Iris pigment epithelial cell (primary cell): ENCODE data around the gene PROCA1.
"Not testable (repeated sequence)": the region's sequence is repeated elsewhere in the genome, so short reads cannot be mapped to it uniquely, and the experiment has no call there.

Experiments
- DNase-seq: peaks from one replicate; pipeline ENCODE4 v3.0.0-alpha.2; 2011; ENCODE audit warnings: low read depth

The PROCA1 gene

DNA sequence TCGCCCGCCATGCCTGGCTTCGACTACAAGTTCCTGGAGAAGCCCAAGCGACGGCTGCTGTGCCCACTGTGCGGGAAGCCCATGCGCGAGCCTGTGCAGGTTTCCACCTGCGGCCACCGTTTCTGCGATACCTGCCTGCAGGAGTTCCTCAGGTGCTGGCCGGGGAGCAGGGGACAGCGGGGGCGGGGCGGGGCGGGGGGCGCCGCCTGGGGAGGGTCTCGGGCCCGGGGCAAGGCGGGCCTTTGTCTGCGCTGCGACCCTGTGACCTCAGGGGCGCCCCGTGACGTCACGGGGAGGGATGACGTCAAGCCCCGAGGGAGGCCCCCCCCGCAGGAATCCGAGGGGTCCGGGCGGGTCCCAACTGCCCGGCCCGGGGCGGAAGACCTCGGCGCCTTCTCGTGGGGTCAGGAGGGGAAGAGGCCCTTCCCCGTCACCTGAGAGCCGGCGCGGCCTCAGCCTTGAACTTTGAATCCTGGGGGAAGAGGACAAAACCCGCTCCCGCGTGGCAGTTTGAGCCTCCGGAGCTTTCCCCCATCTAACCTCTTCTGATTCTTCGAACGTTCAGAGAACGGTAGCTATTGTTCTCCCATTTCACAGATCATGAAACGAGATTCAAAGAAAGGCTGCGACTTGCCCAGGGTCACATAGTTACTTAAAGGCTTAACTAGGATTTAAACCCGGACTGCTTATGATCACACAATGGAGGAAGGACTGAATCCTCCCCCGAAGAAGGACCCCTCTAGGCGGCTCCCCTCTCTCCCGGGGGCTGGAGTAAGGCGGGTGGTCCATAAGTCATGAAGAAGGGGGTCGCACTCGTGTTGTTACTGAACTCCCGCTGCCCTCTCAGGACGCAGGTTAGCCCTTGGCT is 32.6 kb upstream of the PROCA1 start:
- DNase-seq: no peak

DNA sequence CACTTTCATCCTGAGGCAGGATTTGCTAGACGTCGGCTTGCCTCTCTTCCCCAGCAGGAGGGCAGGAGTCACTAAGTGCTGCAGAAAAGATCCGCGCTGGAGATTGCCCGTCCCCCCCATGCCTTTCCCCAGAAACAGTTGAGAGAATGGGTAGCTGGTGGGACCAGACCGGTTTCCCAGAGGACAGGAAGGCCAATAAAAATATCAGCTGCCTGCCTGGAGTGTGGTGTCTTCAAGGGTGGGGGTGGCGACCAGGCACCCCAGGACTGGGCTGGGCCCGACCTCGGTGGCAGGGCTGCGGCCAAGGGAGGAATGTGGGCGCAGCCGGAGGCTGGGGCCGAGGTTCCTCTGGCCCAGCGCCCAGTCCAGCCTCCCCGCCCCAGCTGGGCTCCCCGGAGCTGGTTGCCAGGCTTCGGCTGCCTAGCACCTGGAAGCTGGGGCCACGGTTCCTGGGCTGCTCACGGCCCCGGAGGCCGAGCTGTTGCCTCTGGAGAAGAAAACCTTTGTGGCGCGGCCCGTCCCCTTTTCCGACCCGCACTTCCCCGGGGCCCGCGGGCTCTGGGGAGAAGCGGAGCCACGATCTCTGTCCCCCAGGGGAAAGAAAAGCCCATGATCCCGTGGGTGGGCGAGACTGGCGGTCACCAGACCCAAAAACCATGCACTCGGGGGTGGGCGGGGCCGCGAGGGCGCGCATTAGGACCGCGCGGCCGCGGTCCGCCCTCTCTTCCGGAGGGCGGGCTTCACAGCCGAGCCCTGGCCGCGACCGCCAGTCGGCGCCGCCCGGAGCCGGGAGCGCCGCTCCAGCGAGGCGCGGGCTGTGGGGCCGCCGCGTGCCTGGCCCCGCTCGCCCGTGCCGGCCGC is 31.8 kb upstream of the PROCA1 start, which contains the start of gene TRAF4:
Gene TRAF4 (plus strand): TSS at position 769 of the 861 bp plus-strand sequence. CDS start 102 bp downstream, outside the sequence.
- DNase-seq: peak; percentile 92

DNA sequence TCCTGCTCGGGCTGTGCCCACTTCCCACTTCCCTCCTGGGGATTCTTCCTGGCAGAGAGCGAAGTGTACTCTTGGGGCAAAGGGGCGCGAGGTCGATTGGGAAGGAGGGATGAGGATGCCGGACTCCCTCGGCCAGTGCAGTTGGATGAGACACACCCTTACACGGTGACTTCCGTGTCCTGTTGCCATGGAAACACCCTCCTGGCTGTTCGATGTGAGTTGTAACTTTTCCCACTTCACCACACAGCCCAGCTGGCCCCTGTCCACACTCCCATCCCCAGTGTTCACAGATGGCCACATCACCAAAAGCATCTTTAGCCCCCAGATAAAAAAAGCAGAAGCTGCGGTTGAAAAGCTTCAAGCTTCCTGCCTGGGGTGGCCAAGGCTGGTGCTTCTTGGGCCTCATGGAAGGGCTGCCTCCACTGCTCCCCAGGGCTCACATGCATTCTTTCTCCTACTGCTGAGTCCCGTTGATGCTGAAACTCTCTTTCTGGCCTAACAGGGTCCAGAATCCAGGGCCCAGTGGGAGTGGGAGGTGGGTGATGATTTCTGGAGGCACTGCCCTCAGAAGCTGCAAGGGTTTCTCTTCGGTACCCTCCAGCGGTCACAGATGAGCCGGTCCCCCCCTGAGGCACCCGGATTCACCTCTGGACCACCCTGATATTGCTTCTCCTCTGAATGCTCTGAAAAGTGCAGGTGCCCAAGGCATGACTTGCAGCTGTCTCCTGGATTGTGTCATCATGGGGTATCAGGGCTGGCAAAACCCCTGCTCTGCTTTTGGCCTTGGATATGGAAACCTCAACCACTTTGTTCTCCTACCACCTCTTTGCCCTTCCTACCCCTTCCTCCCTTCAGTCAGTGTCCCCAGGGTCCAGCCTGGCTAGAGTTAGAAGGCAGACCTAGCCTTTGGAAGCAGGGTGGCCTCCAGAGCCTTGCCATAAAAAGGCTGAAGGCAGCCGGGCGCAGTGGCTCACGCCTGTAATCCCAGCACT is 30.0 kb upstream of the PROCA1 start:
- DNase-seq: no peak

DNA sequence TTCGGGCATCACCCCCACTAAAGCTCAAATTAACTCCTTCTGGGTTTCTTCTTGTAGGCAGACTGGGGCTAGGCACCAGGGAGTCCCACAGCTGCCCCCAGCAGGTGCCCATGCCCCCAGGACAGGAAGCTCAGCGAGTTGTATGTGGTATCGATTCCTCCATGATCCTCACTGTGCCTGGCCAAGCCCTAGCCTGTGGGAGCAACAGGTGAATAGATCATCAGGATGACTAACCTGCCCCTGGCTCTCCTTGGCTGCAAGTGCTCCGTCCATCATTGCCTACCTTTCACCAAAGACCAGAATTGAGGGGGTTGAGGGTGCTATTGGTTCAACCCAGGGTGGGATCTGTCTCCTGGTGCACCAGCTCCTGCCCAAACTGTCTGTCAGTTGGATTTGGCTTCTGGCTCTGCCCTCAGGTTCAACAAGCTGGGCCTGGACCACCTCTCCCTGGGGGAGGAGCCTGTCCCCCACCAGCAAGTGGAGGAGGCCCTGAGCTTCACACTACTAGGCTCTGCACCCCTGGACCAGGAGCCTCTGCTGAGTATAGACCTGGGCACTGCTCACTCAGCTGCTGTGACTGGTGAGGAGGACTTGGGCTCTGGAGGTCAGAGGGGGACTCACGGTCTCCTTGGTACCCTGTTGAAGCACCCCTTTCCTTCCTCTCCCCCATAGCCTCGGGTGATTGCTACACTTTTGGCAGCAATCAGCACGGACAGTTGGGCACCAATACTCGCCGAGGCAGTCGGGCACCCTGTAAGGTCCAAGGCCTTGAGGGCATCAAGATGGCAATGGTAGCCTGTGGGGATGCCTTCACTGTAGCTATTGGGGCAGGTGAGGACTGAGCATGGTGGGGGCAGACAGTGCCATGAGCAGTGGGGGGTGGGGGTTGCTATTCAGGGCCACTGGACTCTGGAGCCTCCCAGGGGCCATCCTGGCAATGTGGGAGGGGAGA is 29.0 kb upstream of the PROCA1 start:
- DNase-seq: no peak

DNA sequence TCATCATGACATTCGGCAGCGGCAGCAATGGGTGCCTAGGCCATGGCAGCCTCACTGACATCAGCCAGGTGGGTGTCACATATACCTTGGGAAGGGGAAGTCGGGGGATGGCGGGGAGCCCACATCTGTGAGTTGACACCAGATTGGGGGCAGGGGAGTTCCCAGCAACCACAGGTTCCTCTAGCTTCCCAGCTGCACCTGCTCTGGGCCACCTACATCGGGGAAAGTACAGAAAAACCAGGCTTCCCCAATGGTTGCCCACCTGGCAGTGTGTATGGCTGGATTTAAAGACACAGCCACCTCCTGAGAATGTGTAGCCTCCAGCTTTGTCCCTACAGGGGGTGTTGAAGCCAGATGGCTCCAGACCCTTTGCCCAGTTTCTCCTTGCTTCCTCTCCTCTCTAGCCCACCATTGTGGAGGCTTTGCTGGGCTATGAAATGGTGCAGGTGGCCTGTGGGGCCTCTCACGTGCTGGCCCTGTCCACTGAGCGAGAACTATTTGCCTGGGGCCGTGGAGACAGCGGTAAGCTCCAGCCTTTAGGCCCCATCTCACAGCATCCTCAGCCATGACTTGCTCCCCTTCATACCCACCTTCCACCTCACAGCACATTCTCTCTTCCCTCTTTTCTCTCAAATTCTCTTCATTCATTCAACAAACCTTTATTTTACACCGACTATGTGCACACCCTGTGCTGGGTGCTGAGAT is 27.1 kb upstream of the PROCA1 start:
- no peak for DNase-seq

DNA sequence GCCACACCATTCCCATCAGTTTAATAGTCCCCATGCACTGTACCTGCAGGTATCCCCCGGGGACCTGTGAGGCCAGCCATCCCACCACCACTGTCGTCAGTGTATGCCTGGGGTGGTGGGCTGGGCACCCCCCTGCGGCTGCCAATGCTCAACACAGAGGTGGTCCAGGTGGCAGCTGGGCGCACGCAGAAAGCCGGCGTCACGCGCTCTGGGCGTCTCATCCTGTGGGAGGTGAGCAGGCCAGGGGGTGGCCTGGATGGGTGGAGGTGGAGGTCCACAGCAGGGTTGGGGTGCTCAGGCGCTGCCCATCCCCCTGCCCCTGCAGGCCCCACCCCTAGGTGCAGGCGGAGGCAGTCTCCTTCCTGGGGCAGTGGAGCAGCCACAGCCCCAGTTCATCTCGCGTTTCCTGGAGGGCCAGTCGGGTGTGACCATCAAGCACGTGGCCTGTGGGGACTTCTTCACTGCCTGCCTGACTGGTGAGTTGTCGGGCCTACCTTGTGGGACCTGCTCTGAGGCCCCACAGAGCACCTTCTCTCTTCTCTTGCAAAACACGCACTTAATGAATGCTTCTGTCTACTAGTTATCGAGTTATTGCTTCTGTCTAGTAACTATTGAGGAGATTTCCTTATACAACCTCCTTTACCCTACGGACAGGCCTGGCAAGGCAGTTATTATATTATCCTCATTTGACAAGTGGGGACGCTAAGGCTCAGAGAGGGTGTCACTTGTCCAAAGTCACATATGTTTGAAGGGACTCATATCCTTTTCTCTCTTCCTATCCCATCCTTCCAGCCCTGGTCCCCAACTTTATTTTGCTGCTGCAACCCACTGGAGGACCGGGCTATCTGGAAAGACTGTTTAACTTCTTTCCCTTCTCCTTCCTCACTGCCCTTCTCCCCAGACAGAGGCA is 26.3 kb upstream of the PROCA1 start:
- no peak for DNase-seq

DNA sequence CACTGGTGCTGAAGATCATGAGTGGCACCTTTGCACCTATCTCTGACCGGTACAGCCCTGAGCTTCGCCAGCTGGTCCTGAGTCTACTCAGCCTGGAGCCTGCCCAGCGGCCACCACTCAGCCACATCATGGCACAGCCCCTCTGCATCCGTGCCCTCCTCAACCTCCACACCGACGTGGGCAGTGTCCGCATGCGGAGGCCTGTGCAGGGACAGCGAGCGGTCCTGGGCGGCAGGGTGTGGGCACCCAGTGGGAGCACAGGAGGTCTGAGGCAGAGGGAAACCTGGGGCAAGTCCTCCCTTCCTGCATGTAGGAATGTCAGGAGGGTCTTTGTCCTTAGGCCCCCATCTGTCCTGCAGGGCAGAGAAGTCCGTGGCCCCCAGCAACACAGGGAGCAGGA is 25.6 kb upstream of the PROCA1 start:
- DNase-seq: no peak

DNA sequence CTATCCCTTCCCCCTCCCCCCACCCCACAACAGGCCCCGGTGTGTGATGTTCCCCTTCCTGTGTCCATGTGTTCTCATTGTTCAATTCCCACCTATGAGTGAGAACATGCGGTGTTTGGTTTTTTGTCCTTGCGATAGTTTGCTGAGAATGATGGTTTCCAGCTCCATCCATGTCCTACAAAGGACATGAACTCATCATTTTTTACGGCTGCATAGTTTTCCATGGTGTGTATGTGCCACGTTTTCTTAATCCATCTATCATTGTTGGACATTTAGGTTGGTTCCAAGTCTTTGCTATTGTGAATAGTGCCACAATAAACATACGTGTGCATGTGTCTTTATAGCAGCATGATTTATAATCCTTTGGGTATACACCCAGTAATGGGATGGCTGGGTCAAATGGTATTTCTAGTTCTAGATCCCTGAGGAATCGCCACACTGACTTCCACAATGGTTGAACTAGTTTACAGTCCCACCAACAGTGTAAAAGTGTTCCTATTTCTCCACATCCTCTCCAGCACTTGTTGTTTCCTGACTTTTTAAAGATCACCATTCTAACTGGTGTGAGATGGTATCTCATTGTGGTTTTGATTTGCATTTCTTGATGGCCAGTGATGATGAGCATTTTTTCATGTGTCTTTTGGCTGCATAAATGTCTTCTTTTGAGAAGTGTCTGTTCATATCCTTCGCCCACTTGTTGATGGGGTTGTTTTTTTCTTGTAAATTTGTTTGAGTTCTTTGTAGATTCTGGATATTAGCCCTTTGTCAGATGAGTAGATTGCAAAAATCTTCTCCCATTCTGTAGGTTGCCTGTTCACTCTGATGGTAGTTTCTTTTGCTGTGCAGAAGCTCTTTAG is 24.5 kb upstream of the PROCA1 start:
- DNase-seq: not testable (repeated sequence)

DNA sequence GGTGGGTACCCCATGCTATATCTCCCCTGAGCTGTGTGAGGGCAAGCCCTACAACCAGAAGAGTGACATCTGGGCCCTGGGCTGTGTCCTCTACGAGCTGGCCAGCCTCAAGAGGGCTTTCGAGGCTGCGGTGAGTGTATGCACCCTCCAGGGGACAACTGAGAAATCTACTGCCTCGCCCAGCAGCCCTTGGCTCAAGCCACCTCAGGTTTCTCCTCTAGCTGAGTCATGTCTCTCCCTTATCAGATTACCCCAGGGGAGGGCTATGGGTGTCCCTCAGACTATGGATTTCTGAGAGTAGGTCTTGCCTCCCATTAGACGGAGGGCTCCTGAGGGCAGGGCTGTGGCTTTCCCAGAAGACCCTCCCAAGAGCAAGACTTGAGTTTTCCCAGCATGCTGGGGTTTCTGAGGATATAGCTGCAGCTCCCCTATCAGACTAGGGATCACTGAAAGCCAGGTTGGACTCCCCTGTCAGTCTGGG is 23.6 kb upstream of the PROCA1 start:
- peak; percentile 68 for DNase-seq

DNA sequence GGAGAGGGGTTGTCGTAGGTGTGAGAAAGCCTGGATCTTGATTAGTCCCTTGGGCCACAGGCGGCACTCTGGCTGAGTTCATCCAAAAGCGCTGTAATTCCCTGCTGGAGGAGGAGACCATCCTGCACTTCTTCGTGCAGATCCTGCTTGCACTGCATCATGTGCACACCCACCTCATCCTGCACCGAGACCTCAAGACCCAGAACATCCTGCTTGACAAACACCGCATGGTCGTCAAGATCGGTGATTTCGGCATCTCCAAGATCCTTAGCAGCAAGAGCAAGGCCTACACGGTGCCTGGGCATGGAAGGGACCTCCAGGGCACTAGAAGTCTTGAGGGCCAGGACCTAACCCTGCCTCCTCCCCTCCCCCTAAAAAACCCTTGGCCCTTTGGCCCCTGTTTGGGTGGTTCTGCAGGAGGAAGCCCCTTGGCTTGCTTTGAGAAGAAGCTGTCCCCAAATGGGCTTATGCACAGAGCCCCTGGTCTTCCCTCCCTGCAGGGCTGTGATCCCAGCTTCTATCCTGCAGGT is 23.1 kb upstream of the PROCA1 start:
- DNase-seq: no peak

DNA sequence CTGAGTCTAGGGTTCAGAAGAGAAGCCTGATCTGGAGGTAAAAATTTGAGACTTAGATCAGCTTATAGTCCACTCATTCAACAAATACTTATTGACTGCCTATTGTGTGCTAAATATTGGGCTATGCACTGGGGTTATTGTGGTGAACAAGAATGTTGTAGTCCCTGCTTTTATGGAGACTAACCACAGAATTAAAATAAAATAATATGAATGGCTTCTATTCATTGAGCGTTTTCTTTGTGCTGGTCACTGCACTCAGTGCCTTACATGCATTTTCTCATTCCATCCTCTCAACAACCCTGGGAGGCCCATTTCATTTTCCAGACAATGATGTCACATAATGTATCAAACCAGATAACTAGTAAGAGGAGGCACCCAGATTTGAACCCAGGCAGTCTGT is 21.7 kb upstream of the PROCA1 start:
- DNase-seq: no peak

DNA sequence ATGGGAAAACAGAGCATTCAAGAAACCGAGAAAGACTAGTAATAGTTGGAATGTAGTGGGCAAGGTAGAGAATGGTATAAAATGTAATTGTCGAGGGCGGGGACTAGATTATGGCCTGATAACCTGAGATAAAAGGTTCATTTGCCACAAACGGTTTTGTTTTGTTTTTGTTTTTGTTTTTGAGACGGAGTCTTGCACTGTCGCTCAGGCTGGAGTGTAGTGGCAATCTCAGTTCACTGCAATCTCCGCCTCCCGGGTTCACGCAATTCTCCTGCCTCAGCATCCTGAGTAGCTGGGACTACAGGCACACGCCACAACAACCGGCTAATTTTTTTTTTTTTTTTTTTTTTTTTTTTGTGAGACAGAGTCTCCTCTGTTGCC is 18.3 kb upstream of the PROCA1 start:
- DNase-seq: no peak

DNA sequence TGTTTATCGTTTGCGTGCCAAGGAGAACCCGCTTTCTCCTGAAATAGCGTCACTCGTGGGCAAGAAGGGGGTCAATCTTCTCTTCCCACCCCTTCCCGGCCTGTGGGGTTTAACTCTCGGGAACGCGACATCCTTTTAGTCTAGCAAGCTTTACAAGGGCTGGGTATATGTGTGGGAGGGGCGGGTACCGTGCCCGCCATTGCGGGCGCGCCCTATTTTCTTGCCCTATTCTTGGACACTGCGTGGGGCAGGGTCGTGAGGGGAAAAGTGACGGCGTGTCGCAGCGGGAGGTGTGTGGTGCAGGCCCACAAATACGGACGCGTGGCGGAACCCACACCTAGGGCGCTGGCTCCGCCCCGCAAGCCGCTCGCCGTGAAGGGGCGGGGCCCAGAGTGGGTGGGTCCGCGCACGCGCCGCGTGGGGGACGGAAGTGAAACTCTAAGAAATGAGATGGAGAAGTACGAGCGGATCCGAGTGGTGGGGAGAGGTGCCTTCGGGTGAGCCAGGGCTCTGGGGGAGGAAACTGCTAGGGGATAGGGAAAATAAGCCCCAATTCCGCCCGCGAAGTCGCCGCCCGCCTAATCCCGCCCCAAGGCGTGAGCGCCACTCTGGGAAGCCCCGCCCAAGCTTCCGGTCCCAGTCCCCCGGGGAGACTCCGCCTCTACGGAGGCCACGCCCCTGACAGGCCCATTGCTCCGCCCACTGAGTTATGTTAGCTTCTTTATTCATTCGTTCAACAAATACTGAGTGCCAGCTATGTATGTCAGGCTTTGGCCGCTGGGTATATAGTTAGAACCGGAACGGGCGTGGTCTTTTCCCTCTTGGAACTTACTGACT is 16.9 kb upstream of the PROCA1 start, which contains the start of gene NEK8:
Gene NEK8 (plus strand): TSS at position 425 of the 837 bp plus-strand sequence. CDS start 26 bp downstream, at position 451.
- DNase-seq: peak; percentile 92

DNA sequence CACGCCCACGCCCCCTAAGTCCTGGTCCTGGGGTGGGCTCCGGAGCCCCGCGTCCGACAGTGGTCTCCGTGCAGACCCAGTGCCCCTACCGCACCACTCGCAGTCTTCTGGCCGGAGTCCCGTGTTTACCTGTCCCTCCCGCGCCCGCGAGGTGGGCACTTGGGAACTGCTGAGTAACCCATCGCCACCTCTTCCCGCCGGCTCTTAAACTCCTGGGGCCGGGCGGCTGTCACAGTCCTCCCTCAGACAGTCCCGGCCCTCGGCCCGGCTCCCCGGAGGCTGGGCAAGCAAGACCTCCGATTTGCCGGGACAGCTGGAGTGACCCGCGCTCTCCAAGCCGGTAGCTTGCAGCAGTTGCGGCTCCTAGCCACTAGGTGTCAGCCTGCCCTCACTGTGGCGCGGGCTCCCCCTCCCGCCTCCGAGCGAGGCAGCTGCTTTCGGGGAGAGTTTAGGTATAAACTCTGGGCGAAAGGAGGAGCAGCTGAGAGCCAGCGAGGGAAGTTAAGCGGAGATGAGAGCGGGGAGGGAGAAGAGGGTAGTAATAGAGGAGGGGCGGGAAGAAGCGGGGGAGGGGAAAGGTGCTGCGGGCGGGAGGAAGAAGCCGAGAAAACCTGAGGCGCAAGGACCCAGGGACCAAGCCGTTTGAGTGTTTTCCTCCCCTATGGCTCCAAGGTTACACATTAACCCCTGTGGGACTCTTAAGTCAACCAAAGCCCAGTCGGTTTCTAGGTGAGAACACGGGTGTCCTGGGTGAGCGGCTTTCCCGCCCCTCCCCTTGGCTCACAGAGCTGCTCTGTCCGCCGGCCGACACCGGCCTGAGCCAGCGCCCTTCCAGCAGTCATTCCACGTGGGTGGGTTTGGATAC is 15.2 kb upstream of the PROCA1 start:
- DNase-seq: peak; percentile 93

DNA sequence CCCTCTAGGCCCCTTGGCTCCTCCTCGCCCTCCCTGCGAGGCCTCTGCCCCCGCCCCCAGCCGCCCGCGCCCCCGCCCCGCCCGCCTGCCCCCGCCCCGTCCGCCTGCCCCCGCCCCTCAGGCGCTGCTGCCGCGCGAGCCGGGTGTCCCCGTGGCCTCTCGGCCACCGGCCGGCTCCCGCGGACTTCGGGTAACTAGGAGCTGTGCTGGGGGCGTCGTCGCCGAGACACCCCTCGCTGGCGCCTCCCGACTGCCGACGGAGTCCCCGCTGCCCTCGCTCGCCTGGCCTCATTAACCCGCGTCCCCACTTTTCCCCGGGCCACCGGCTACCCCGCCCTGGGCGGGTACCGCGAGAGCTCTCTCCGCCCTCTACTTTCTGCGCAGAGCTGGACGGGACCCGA is 14.5 kb upstream of the PROCA1 start, which contains the start of gene TLCD1:
Gene TLCD1 (minus strand): TSS at position 8 of the 401 bp plus-strand sequence. CDS start 136 bp downstream, outside the sequence.
- peak; percentile 51 for DNase-seq
